Suprapubic skin (tissue), 4 donors: ENCODE measurements around the gene FKBP15.

Experiments
- EP300 ChIP-seq: sonication (generic); formaldehyde crosslinking; IDR thresholded peaks from one replicate; pipeline ENCODE4 v1.6.1; 2017; ENCODE audit warnings: antibody characterized with exemption
- POLR2A ChIP-seq, 2 donors: fragments of 450-650 bp; IDR thresholded peaks; one replicate each; pipeline ENCODE4 v1.6.1; 2017; ENCODE audit warnings: antibody characterized with exemption in 2 of 2, mild to moderate bottlenecking in 2 of 2, moderate library complexity in 2 of 2
- POLR2AphosphoS5 ChIP-seq, 3 donors: sonication (generic); formaldehyde crosslinking; IDR thresholded peaks; one replicate each; pipeline ENCODE4 v1.6.1; 2017; ENCODE audit warnings: antibody characterized with exemption in 3 of 3
- TF ChIP-seq, protein P1 (sequence below), 2 donors: fragments of 200-600 bp in 1 of 2; fragments of 450-650 bp in 1 of 2; sonication (generic) in 1 of 2; IDR thresholded peaks; one replicate each; pipeline ENCODE4 v1.5.1; 2016 to 2019; ENCODE audit warnings: antibody characterized with exemption in 2 of 2, mild to moderate bottlenecking in 1 of 2, moderate library complexity in 1 of 2

DNA sequence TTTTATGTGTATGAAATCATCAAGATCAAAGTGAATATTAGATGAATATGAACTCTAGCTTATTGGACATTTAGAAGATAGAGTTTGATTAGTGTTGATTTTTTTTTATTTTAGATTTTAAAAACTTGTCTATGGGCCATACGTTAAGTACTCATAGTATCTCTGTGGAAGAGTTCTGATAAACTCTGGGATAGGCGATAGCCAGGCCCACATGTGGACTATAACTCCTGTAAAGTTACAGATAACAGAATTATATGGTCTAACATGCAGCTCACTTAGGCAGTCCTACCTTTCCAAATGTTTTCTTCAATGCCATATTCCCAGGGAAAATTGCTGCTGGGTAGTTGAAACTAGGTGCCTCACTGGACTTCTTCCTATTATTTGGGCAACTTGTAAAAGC is 10.6 kb upstream of the FKBP15 start:
- TF ChIP-seq POLR2A (IDR thresholded peaks at IDR 0.05), result no peak
- TF ChIP-seq, protein P1, sequence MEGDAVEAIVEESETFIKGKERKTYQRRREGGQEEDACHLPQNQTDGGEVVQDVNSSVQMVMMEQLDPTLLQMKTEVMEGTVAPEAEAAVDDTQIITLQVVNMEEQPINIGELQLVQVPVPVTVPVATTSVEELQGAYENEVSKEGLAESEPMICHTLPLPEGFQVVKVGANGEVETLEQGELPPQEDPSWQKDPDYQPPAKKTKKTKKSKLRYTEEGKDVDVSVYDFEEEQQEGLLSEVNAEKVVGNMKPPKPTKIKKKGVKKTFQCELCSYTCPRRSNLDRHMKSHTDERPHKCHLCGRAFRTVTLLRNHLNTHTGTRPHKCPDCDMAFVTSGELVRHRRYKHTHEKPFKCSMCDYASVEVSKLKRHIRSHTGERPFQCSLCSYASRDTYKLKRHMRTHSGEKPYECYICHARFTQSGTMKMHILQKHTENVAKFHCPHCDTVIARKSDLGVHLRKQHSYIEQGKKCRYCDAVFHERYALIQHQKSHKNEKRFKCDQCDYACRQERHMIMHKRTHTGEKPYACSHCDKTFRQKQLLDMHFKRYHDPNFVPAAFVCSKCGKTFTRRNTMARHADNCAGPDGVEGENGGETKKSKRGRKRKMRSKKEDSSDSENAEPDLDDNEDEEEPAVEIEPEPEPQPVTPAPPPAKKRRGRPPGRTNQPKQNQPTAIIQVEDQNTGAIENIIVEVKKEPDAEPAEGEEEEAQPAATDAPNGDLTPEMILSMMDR (IDR thresholded peaks at IDR 0.05), result no peak
- TF ChIP-seq EP300, result no peak
- TF ChIP-seq POLR2AphosphoS5 (IDR thresholded peaks at IDR 0.05), result no peak
